Testis (tissue), 3 donors: ENCODE results near the gene AKR1C2. TPM values are rescaled to one million over a fixed set of nuclear protein-coding genes. Genes with fewer than 3 reads are reported as not detected.

Experiments used
- DNase-seq: peaks from one replicate; pipeline ENCODE4 v3.0.0-alpha.2; 2019
- H3K27ac ChIP-seq, 2 donors: fragments of 200-600 bp; sonication (generic); one replicate each; pipeline ENCODE4 v1.5.1; 2019
- H3K27me3 ChIP-seq: fragments of 200-600 bp; sonication (generic); one replicate; pipeline ENCODE4 v1.5.1; 2019
- H3K36me3 ChIP-seq: fragments of 200-600 bp; sonication (generic); one replicate; pipeline ENCODE4 v1.5.1; 2017; ENCODE audit warnings: low read depth; ENCODE audit errors: missing control alignments
- H3K4me1 ChIP-seq: fragments of 200-600 bp; sonication (generic); one replicate; pipeline ENCODE4 v1.5.1; 2019
- H3K4me3 ChIP-seq, 2 donors: fragments of 200-600 bp; sonication (generic); one replicate each; pipeline ENCODE4 v1.5.1; 2017 to 2019
- H3K9me3 ChIP-seq: fragments of 200-600 bp; sonication (generic); one replicate; pipeline ENCODE4 v1.5.1; 2017
- POLR2A ChIP-seq: fragments of 450-650 bp; IDR thresholded peaks from one replicate; pipeline ENCODE4 v1.6.1; 2017; ENCODE audit warnings: antibody characterized with exemption, mild to moderate bottlenecking, moderate library complexity
- WGBS, 2 donors: methylation state at CpG; one replicate each; pipeline ENCODE4 v1.1.5; 2018; 5-methylcytosine and 5-hydroxymethylcytosine counted together
- intact Hi-C: fragments of 100-400 bp; cut with DNase I; formaldehyde crosslinking; loops from one replicate; pipeline ENCODE4 v1.15.1; 2023; ENCODE audit warnings: low total_unique reads
- polyA plus RNA-seq: library from polyadenylated mRNA; stranded (reverse); fragments of 350-450 nt; fragmentation: Illumina TruSeq; extraction: RNeasy Lipid Tissue Mini Kit (QIAGEN cat#74804); gene quantifications from one replicate; pipeline ENCODE4 v1.2.3, GENCODE V29; 2014; ENCODE audit warnings: low read depth, low replicate concordance; ENCODE audit not compliant: insufficient read depth
- total RNA-seq, 2 donors: library from RNA; depleted of rRNA; stranded (reverse); fragments of >200 nt; gene quantifications; one replicate each; pipeline ENCODE4 v1.2.3, GENCODE V29; 2016
- TF ChIP-seq, protein P1 (sequence below), 3 experiments: fragments of 450-650 bp in 2 of 3; fragments of 200-600 bp in 1 of 3; sonication (generic) in 1 of 3; IDR thresholded peaks; one replicate each; pipeline ENCODE4 v1.5.1; 2016 to 2019; ENCODE audit warnings: antibody characterized with exemption in 3 of 3, mild to moderate bottlenecking in 2 of 3, moderate library complexity in 1 of 3

The AKR1C2 gene
- total and polyA plus RNA-seq, 3 donors from 2014 or later: 5.8 to 35.5 (median 8.7) TPM

DNA sequence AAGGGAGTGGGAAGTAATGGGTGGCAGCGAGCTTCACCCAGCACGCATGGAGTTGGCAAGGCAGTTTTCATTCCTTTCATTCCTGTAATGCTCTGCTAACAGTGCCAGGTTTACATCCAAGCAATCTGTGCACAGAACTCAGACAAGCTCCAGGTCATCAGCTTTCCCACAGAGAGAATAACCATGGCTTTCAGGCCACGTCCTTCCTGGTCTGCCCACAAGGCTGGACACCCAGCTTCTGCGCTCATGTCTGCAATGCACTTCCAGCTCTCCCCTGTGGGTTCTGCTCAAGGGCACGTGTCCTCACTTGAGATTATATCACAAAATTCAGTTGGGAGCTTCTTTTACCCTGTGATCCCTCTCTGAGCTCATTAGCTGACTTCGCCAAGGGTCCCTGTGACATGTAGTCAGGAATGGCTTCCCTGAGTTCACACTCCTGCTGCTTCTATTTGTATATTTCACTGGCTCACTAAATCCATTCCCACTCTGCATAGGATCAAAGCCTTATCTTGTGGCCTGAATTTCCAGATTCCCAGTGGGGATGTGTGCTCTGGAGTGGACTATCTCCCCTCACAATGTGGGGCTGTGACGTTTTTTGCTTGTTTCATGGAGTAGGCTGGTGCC is 18.6 kb downstream of the AKR1C2 start:
- H3K36me3 ChIP-seq: no peaks in the 10 kb centered on the region
- H3K27me3 ChIP-seq: no peaks in the 10 kb centered on the region
- TF ChIP-seq, protein P1, sequence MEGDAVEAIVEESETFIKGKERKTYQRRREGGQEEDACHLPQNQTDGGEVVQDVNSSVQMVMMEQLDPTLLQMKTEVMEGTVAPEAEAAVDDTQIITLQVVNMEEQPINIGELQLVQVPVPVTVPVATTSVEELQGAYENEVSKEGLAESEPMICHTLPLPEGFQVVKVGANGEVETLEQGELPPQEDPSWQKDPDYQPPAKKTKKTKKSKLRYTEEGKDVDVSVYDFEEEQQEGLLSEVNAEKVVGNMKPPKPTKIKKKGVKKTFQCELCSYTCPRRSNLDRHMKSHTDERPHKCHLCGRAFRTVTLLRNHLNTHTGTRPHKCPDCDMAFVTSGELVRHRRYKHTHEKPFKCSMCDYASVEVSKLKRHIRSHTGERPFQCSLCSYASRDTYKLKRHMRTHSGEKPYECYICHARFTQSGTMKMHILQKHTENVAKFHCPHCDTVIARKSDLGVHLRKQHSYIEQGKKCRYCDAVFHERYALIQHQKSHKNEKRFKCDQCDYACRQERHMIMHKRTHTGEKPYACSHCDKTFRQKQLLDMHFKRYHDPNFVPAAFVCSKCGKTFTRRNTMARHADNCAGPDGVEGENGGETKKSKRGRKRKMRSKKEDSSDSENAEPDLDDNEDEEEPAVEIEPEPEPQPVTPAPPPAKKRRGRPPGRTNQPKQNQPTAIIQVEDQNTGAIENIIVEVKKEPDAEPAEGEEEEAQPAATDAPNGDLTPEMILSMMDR (IDR thresholded peaks at IDR 0.05): no peak
- no peak for DNase-seq
- WGBS, 2 donors: 47 to 54% methylated on average over 7 of the region's 7 CpGs
- no peak overlapping the region for H3K27ac ChIP-seq
- intact Hi-C loops: loop anchor here (10.0 kb wide), 1 partner anchor 140 kb away; no protein-coding TSS in a partner anchor
- H3K4me1 ChIP-seq: peaks cover 24% of the 10 kb centered on the region
- no peak overlapping the region for H3K4me3 ChIP-seq
- H3K9me3 ChIP-seq: no peaks in the 10 kb centered on the region

DNA sequence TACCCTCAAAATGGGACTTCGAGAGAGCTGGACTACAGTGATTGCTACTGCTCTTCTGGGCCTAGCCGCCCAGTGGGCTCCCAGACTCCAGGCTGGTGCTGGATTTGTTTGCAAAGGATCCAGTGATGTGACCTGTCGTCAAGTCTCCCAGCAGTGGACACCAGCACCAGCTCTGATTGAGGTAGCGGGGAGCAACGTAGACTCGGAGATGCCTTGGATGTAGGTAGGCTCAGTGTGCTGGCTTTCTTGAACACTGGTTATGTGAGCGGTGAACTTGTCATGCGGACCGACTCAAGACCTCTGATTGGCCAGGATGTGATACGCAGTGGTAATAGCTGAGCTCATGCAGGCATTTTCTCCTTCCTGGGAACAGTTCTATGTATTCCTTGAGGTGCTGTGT is 19.4 kb downstream of the AKR1C2 start:
- no peak overlapping the region for H3K27ac ChIP-seq
- TF ChIP-seq, protein P1 (IDR thresholded peaks at IDR 0.05): no peak
- no peak for TF ChIP-seq POLR2A
- intact Hi-C loops: loop anchor here (10.0 kb wide), 1 partner anchor 139 kb away; no protein-coding TSS in a partner anchor
- H3K4me1 ChIP-seq: peaks cover 24% of the 10 kb centered on the region
- no peaks in the 10 kb centered on the region for H3K9me3 ChIP-seq
- DNase-seq: no peak
- 98 to 100% methylated on average over 8 to 10 of the region's 10 CpGs for WGBS, 2 donors
- no peaks in the 10 kb centered on the region for H3K36me3 ChIP-seq
- H3K27me3 ChIP-seq: no peaks in the 10 kb centered on the region
- no peak overlapping the region for H3K4me3 ChIP-seq

DNA sequence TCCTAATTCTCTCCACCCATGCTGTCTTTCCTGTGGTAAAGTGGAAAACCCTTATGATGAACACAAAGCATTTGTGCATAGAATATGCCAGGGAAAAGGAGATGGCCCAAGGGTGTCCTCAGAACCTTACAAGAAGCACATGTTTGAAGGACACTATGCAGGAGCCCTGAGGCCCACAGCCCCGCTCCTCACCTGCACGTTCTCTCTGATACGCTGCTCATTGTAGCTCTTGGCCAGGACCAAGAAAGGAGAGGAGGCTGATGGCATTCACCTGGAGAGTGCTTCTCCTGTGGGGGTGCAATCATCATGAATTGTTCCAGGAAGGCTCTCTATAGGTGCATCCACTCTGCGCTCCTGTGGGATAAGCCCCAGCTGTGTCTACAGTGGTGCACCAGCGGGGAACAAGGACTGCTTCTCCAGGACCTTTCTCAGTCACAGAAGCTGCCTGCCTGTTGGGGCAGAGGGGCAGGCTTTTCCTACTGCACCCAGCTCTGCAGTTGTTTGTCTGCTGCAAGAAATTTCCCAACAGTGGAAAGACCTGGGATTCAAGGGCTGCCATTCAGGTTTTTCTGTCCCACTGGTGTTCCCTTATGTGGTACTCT is 19.9 kb downstream of the AKR1C2 start:
- Histone ChIP-seq H3K27me3 (no peaks in the 10 kb centered on the region), H3K4me1 (peaks cover 24% of the 10 kb centered on the region), H3K36me3 (no peaks in the 10 kb centered on the region), H3K27ac (no peak overlapping the region), H3K9me3 (no peaks in the 10 kb centered on the region), H3K4me3 (no peak overlapping the region)
- intact Hi-C loops: loop anchor here (10.0 kb wide), 1 partner anchor 139 kb away; no protein-coding TSS in a partner anchor
- TF ChIP-seq, protein P1 (IDR thresholded peaks at IDR 0.05): no peak
- TF ChIP-seq POLR2A: no peak
- WGBS, 2 donors: 96 to 99% methylated on average over 3 to 5 of the region's 5 CpGs
- DNase-seq: no peak

DNA sequence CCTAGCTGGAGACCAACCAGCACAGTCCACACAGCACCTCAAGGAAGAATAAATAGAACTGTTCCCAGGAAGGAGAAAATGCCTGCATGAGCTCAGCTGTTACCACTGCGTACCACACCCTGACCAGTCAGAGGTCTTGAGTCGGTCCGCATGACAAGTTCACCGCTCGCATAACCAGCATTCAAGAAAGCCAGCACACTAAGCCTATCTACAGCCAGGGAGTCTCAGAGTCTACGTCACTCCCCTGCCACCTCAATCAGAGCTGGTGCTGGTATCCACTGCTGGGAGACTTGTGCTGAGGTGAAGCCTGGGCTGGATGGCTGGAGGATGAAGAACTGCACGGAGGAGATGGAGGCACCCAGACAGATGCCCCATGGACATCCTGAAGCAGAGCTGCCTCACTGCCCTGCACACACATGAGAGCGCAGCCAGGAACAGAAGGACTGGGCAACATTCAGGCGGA is 20.9 kb downstream of the AKR1C2 start:
- no peak for TF ChIP-seq POLR2A
- TF ChIP-seq, protein P1 (IDR thresholded peaks at IDR 0.05): no peak
- Histone ChIP-seq H3K4me1 (peaks cover 24% of the 10 kb centered on the region), H3K27ac (peak overlapping the region; percentile 58 to 59), H3K9me3 (no peaks in the 10 kb centered on the region), H3K4me3 (no peak overlapping the region), H3K27me3 (no peaks in the 10 kb centered on the region), H3K36me3 (no peaks in the 10 kb centered on the region)
- WGBS, 2 donors: 77% methylated on average over 9 of the region's 9 CpGs
- DNase-seq: peak; percentile 32
- intact Hi-C loops: loop anchor here (10.0 kb wide), 1 partner anchor 138 kb away; no protein-coding TSS in a partner anchor
